ENCODE data around the gene RYR3. TPM values are rescaled to one million over a fixed set of nuclear protein-coding genes. Genes with fewer than 3 reads are reported as not detected.
A peak's percentile ranks its signal among the peaks of the same experiment; 100 is the strongest.

The RYR3 gene
- total and polyA plus RNA-seq, 2 of the 13 experiments (the other 11 are each of a cell fraction or from before 2014, with no cell fraction given): not detected

GRCh38 chr15:33699691-33700447 lies 389.1 kb downstream of the RYR3 start (continued):
- TF ChIP-seq ZNF333 (CRISPR knock-in tag; IDR thresholded peaks at IDR 0.05; ENCODE audit: borderline replicate concordance): no peak

DNA sequence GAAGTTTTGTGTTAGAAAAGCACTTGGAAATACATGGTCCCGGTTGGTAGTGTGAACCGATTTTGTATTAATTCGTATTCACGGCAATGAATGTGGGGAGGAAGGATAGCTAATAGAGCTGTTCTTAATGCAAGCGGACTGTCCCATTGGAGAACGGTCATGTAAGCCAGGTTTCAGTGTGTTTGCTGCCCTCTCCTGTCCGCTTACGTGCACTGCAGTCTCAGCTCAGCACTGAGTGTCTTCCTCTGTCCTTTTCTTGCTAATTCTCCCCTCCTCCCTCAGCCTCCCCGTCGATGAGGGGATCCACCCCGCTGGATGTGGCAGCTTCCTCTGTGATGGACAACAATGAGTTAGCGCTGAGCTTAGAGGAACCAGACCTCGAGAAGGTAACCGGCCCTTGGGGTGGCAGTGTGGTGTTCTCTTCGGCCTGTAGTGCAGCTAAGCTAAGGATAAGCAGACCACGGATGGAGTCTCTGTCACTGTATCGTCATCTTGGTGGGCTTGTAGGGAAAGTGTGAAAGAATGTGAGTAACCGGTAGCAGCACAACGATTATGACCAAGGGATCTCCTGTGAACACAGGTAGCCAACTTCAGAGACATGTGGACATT lies 390.0 kb downstream of the RYR3 start:
- intact Hi-C loops (cut with micrococcal nuclease; ENCODE audit: unreplicated experiment): loop anchor here (1.0 to 5.0 kb wide), 3 partner anchors 408 to 613 kb away; no protein-coding TSS in a partner anchor
- peak; percentile 72 for FAIRE-seq
- peak; percentile 96 for ATAC-seq
- in situ Hi-C loops (cut with HindIII; ENCODE audit: extremely low pct_ligation_motif_present, low pct_unique_long_range_greater_than_20kb): loop anchor here (5.0 to 10.0 kb wide), 2 partner anchors 408 to 466 kb away; no protein-coding TSS in a partner anchor
- H3K4me2 ChIP-seq (ENCODE audit: low read depth, low read length): no peak overlapping the region
- CTCF ChIA-PET (ENCODE audit: low intra/inter-chr PET ratio, low total read pairs): interaction anchor here (1.7 to 2.7 kb wide), 2 partner anchors 409 to 467 kb away, joined by 10 to 38 read pairs; no protein-coding TSS in a partner anchor
- no peaks in the 10 kb centered on the region for H3K36me3 ChIP-seq (replicated peaks in 1 of 2; ENCODE audit: control insufficient read depth in 1 of 2, insufficient read depth in 2 of 2, low read length in 2 of 2)
- no peaks in the 10 kb centered on the region for H3K9me3 ChIP-seq (ENCODE audit: low read length)
- no peak overlapping the region for H2AFZ ChIP-seq (ENCODE audit: low read length)
- TF ChIP-seq YY1 (IDR thresholded peaks at IDR 0.05; ENCODE audit: insufficient read depth, insufficient replicate concordance, low read depth, low read length) (no peak), BRCA1 (CRISPR knock-in tag; IDR thresholded peaks at IDR 0.05) (no peak), MTA3 (CRISPR knock-in tag; IDR thresholded peaks at IDR 0.05) (no peak), RAD21 (CRISPR knock-in tag; IDR thresholded peaks at IDR 0.05) (peak; percentile 48; the same call in 1 of the 2 replicates), CTCF (CRISPR knock-in tag; IDR thresholded peaks at IDR 0.05) (peak; percentile 89), SMC3 (IDR thresholded peaks at IDR 0.05; ENCODE audit: low read length) (peak; percentile 89), HMG20B (CRISPR knock-in tag; conservative IDR thresholded peaks at IDR 0.05) (no peak), SMARCC2 (IDR thresholded peaks at IDR 0.05) (no peak), SETDB1 (CRISPR knock-in tag; IDR thresholded peaks at IDR 0.05; ENCODE audit: borderline replicate concordance) (no peak), STAG1 (CRISPR knock-in tag; IDR thresholded peaks at IDR 0.05) (peak; percentile 82), SPEN (CRISPR knock-in tag; IDR thresholded peaks at IDR 0.05; ENCODE audit: low read depth) (no peak)
- WGBS (ENCODE audit: low lambda C conversion rate): 4% methylated on average over 19 of the region's 19 CpGs
- H3K4me1 ChIP-seq (ENCODE audit: insufficient read depth, low read length): no peaks in the 10 kb centered on the region
- H3K27ac ChIP-seq (ENCODE audit: extremely low read length, insufficient read depth, low read length): no peak overlapping the region
- no peaks in the 10 kb centered on the region for H3K79me2 ChIP-seq (ENCODE audit: insufficient read depth, low read length)
- POLR2A ChIA-PET: no interaction called here
- no peaks in the 10 kb centered on the region for H4K20me1 ChIP-seq (ENCODE audit: insufficient read depth, low read length)
- no TSS peak for BruUV-seq (replicated peaks)
- H3K27me3 ChIP-seq (ENCODE audit: control insufficient read depth in 1 of 2, insufficient read depth in 2 of 2, low read length in 2 of 2): peaks cover 0 to 4% of the 10 kb centered on the region in 2 experiments; a peak in 2 of 5 replicates
- peak; percentile 54 for DNase-seq (ENCODE audit: low spot score)
- no peak overlapping the region for H3K9ac ChIP-seq (ENCODE audit: insufficient read depth, low read depth, low read length)
- H3K4me3 ChIP-seq (replicated peaks in 1 of 3; ENCODE audit: insufficient read depth in 1 of 3, low read depth in 2 of 3, low read length in 3 of 3): no peak overlapping the region

Data from HepG2 (cell line).